SU-DHL-6 (cell line): ENCODE measurements around the gene HPS3.

ENCODE experiments used
- EZH2phosphoT487 ChIP-seq: fragments of 200-600 bp; sonication (generic), shearing (Covaris generic); conservative IDR thresholded peaks from 2 replicates; pipeline ENCODE4 v1.6.1; 2018; ENCODE audit warnings: mild to moderate bottlenecking, antibody characterized with exemption, low read length, moderate library complexity, mixed read lengths
- TF ChIP-seq, protein P1 (sequence below): fragments of 200-600 bp; sonication (generic); IDR thresholded peaks from one replicate; pipeline ENCODE4 v1.5.1; 2017; ENCODE audit warnings: antibody characterized with exemption, mild to moderate bottlenecking, low read length, moderate library complexity; ENCODE audit not compliant: insufficient read depth, poor library complexity, severe bottlenecking

DNA sequence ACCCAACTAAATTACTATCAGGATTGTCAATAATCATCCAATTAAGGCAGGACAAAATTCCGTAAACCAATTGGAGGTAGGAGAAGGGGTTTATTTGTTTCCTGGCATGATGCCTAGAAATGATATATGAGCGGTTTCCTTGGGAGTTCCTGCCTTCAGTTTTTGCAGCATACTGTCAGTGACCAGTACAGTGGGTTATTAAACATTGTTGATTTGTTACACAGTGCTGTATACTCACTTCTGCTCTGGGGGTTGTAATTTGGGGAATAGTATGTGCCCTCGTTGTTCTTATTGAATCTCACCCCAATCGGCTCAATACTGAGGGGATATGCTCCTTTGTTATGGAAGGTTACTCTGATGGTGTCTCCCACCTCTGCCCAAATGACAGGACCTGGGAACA is 70.0 kb downstream of the HPS3 start:
- TF ChIP-seq, protein P1, sequence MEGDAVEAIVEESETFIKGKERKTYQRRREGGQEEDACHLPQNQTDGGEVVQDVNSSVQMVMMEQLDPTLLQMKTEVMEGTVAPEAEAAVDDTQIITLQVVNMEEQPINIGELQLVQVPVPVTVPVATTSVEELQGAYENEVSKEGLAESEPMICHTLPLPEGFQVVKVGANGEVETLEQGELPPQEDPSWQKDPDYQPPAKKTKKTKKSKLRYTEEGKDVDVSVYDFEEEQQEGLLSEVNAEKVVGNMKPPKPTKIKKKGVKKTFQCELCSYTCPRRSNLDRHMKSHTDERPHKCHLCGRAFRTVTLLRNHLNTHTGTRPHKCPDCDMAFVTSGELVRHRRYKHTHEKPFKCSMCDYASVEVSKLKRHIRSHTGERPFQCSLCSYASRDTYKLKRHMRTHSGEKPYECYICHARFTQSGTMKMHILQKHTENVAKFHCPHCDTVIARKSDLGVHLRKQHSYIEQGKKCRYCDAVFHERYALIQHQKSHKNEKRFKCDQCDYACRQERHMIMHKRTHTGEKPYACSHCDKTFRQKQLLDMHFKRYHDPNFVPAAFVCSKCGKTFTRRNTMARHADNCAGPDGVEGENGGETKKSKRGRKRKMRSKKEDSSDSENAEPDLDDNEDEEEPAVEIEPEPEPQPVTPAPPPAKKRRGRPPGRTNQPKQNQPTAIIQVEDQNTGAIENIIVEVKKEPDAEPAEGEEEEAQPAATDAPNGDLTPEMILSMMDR: no peak
- TF ChIP-seq EZH2phosphoT487: no peak
